Stromal cell of bone marrow (primary cell): ENCODE measurements around the gene IQSEC1.

Source experiments
- DNase-seq: peaks from one replicate; pipeline ENCODE4 v3.0.0-alpha.2; 2012; ENCODE audit warnings: low read depth

IQSEC1 gene

GRCh38 chr3:13028010-13028821 lies 45.0 kb downstream of the IQSEC1 start:
- DNase-seq: no peak

DNA sequence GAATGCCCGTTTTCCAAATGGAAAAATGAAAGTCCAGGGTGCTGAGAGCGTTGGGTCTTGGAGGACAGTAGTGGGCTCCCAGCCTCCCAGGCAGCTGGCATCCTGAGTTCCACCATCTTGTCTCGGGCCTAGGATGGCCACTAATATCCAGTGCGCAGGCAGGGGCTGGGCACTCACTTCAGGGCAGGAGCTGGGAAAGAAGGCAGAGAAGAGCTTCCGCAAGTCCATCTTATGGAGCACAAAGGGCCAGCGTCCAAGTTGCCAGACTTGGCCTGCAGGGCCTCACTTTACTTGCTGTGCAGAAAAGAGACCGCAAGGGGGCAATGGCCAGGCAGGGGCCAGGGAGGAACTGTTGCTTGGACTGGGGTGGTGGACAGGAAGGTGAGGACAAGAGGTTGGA lies 46.1 kb downstream of the IQSEC1 start:
- DNase-seq: no peak

DNA sequence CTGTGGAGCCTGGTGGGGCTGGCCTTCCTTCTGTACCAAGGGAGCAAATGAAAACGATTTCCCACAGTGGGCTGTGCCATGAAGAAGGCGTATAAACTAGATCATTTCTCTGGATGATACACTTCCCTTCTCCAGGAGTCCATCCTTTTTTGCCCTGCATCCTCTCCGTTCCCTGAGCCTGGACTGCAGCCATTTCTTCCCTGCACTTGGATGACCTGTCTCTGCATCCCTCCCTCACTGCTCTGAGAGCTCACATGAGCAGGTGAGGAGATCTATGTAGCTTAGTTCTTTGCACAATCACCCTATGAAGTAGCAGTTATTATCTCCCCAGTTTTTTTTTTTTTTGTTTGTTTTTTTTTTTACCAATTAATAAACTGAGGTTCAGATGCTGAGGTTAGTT lies 46.7 kb downstream of the IQSEC1 start:
- no peak for DNase-seq

DNA sequence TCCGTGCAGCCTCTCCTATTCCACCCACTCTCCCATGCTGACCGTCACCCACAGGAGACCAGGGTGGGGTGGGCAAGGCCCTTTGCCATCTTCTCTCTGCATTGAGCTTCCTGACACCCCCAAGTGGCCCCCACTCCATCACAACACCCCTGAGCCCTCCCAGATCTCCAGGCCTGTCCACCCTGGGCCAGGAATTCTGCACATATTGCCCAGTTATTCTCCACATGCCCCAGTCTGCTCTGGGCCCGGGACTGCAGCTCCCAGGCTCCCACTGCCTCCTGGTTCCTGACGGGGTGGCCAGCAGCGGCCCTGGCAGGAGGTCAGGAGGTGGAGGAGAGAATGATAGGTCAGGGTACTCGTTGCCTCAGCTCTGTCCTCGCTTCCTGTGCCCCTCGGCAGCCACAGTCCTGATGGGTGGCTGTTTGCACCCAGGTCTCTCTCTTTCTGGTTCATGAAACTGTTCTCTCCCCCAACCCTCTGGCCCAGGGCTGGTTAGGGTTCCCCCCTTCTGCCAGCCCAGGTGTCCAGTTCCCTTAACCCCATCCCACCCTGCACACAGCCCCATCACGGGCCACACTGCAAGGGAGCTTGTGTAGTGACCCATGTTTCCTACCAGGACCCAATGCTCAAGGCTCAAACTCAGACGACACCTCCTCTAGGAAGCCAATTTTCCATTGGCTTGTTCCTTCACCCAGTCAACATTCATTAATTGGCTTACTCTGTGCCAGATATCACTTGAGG lies 47.3 kb downstream of the IQSEC1 start:
- DNase-seq: no peak

DNA sequence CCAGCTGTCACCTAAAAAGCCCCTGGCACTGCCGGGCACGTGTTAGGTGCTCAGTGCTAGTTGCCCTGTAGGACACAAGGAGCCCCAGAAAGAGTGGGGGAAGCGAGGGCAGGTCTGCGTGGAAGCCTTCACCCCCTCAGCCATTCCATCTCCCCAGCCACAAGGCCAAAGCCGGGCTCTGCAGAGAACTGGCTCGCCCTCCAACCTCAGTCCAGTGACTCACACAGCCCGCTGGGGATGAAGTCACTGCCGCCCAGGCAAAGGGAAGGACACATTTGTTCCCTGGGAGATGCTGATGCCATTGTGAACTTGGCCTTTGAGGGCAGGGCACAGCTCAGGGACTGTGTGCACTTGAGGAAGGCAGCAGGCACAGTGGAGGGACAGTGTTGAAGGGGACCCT lies 48.1 kb downstream of the IQSEC1 start:
- peak; percentile 62 for DNase-seq

DNA sequence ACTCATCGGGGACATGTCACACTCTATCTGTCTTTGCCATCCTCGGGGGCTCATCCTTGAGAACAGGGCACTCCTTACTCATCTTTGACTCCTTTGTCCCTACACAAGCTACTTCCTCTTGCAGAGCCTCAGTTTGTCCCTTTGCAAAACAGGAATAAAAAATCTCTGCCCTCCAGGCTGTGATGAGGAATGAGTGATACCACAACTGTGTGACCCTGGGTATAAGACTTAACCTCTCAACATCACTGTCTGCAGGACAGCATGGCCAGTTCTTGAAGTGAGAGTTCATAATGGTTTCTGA lies 48.5 kb downstream of the IQSEC1 start:
- DNase-seq: no peak

DNA sequence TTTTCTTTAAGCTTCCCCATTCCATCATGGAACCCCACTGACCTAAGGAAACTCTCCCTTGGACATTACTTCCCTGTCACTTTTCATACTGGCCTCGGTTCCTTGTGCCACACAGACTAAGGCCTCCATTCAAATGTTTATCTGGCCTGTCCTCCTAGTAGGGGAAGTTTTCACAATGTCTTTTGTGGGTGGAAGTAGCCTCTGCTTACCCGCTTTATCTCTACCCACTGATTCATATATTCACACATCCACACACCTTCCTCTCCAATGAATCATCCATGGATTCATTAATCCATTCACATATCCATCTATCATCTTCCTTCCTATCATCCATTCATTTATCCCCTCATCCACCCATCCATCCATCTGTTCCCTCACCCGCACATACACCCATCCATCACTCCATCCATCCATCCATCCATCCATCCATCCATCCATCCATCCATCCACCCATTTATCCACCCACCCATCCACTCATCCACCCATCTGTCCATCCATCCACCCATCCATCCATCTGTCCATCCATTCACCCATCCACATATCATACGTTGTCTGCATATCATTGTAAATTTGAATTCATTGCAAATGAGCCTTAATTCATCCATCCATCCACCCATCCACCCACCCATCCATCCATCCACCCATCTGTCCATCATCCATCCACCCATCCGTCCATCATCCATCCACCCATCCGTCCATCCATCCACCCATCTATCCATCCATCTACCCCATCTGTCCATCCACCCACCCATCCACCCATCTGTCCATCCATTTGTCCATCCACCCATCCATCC lies 49.1 kb downstream of the IQSEC1 start:
- DNase-seq: no peak

DNA sequence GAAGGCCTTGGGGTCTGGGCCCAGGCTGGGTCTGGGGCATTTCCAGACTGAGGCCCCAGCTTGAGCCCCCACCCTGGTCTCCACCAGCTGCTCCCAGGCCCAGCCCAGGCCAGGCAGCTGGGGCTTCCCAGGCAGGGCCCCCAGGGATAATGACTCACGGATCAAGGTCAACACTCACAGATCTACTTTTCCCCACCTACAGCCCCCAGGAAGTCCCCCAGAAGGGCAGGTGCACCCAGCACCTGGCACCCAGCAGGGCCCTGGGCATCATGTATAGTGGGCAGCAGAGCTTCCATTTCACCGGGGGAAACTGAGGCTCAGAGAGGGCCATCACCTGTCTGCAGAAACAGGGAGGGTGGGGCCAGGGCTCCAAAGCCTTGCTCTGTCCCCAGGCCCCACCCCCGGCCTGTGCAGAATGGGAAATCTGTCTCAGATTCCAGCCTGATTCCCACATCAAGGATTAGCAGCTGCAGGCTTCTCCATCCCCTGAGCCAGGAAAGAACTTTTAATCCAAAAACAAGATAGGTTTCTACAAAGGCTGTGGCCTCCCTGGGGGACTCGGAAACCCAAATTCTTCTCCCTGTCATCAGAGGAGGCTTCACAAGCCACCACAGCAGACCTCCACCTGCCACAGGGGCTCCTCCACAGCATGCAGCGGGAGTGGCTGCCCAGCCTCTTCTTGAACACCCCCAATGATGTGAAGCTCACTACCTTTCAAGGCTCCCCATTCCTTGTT lies 49.8 kb downstream of the IQSEC1 start:
- DNase-seq: no peak

DNA sequence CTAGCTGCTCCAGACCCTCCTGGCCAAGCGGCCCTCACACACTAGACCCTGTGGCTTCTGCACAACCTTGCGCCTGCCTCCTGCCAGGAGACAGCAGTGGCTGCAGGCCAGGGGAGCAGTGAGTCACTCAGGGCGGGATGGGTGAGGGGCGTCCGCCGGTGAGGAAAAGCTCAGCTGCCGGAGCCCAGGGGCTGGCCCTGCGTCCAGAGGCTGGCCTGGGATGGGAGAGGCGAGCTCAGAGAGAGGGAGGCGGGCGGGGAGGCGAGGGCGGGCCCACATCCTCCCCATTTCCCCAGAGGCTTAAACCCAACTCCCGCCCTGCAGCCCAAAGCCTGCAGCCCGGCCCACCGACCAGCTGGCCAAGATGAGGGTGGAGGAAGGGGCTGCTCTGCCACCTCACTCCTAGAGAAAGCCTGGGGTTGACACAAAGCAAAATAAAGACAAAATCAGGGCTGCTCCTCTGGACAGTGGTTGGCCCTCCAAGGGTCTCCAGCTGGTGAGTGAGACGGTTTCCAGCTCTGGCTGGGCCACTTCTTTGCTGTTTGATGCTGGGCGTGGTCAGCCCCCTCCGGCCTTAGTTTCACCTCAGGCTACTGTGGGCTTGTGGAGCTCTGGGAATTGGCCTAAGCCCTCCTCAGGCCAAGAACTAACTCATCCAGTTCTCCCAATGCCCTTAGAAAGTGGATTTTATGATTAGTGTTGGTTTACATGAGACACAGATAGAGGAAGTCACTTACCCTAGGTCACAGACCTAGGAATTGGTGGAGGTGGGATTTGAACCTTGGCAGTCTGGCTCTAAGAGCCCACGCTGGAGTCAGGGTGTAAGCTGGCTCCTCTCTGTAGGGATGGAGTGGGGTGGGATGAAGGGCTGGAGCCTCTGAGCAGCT lies 50.6 kb downstream of the IQSEC1 start:
- peak; percentile 67 for DNase-seq

- DNase-seq: no peak
Measured at GRCh38 chr3:13021141-13022114, 51.8 kb downstream of the IQSEC1 start.

- no peak for DNase-seq
Measured at GRCh38 chr3:13020159-13020750, 53.0 kb downstream of the IQSEC1 start.

DNA sequence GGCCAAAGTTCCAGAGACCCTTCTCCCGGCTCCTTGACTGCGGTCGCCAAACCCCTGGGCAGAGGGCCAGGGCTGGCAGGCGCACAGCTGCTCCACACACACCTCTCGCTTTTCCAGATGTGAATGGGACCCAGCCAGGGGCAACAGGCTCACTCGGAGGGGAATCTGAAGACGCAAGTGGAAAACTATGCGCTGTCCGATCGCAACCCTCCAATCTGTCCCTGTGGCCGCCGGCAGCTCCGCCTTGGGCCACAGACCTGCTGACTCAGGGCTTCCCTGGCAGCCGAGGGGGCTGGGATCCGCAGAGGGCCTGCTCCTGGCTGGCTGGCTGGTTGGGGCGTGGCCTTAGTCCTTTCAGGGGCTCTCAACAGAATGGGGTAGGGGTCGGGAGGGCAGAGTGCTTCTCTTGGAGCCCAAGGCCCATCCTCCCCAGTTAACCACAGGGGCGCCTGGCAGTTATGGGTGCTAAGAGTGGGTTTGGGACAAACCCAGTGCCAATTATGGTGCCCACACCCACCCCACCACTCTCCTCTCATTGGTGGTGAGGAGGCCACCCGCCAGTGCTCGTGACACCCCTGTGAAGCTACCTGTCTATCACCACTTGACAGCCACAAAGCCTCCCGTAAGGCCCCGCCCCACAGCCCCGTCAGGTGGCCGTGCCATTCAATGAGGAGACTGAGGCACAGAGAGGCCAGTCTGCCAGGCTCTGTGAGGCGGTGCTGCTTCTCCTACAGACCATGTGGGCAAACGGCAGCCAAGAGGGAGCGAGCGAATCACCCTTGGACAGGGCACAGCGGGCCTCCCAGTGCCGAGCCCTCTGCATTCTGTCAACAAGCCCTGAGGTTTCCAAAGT lies 53.8 kb downstream of the IQSEC1 start:
- DNase-seq: peak; percentile 59

DNA sequence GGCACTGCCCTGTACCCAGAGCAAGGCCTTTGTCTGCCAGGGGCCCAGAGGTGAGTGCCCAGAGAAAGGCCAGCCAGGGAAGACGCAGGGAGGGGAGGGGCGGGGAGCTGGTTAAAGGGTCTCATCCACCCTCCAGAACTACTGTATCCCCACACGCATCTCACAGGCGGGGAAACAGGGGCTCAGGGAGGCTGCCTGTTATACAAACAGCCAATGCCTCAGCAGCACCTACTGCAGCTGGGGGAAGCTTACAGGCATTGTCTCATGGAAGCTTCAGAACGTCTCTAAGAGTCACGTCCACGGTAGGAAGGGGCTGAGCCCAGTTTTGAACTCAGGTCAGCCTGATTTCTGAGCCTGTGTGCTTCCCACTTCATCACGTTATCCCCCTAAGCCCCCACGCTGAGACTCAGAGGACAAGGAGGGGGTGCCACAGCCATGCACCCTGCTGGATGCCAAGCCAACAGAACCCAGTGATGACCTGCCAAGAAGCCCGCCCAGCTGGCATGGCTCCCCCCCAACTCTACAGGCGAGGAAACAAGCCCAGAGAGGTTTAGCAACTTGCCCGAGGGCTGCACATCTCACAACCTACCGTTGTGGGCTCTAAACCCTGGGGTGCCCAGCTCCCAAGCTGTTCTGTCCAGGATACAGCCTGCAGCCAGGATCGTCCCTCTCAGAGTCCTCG lies 54.5 kb downstream of the IQSEC1 start:
- no peak for DNase-seq

DNA sequence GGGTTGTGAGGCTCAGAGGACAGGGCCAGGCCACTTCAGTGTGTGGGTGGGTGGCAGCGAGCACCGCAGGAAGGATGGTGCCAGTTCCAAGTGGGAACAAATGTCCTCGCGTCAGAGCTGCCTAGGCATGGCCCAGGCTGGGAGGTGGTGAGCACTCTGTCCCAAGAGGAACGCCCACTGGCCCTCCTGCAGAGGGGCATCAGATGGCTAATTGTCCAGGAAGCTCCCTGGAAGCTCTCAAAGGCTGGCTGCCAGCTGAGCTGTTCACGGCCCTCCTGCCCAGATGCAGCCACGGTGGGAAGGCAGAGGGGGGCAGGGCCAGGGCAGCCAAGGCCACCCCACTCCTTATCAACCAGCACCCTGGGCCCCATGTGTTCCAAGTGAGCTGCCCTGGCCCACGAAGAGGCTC lies 55.2 kb downstream of the IQSEC1 start:
- DNase-seq: no peak

DNA sequence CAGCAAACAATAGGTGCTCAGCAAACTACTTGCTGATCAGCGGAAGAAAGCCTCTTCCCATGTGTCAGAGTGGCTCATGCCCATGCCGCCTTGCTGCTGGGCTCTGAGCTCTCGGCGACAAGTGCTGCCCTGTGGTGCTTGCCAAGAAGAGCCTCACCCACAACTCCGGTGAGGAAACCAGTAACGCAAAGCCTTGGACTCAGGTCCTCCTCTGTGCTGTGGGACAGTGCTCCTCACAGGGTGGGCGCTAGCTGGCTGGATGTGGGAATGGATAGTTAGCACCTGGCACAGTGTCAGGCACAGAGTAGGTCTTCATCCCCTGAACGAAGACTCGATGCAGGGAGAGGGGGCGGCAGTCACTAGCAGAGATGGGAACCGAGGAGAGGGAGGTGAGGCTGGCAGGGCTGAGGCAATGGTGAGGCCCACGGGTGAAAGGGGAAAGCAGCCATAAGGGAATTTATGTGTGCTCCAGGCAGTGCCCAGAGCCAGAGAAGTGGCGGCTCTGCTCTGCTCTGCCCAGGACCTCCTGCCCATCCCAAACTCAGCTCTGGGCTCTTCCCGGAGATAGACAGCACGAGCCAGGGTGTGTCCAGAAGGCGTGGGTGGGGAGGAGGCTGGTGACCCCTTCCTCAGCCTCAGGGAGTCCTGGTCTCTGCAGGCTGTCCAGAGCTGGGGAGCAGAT lies 55.7 kb downstream of the IQSEC1 start:
- no peak for DNase-seq

DNA sequence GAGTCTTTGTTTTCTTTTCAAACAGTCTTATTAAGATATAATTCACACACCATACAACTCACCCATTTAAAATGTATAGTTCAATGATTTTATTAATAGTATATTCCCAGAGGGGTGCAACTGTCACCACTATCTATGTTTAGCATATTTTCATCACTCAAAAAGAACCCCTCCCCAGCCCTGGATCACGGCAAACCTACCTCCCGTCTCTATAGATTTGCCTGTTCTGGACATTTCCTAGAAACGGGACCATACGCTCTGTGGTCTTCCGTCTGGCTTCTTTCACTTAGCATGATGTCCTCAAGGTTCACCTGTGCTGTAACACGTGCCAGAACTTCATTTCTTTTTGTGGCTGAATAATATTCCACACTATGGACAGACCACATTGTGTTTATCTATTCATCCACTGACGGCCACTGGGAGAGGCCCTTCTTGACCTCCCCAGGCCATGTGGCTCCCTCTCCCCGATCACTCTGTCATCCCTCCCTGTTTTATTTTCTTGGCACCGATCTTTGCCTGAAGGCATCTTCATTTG lies 56.4 kb downstream of the IQSEC1 start:
- no peak for DNase-seq

GRCh38 chr3:13016083-13016720 lies 57.0 kb downstream of the IQSEC1 start:
- DNase-seq: no peak
